G401 (cell line): ENCODE measurements around the gene TSPEAR. TPM values are rescaled to one million over a fixed set of nuclear protein-coding genes. Genes with fewer than 3 reads are reported as not detected.

Source experiments
- DNase-seq: peaks from one replicate; pipeline ENCODE4 v3.0.0-alpha.2; 2015; ENCODE audit warnings: low spot score
- in situ Hi-C: cut with HindIII; loops from 2 replicates; pipeline ENCODE4 v1.10.0; 2016; ENCODE audit warnings: low sequenced_read_pairs, mixed read lengths
- total RNA-seq: library from RNA; depleted of rRNA; stranded (reverse); fragments of >200 nt; shearing (Covaris generic); gene quantifications from 2 replicates; pipeline ENCODE4 v1.2.3, GENCODE V29; 2014

TSPEAR gene
- total RNA-seq, 1 experiment from 2014 or later, result not detected

DNA sequence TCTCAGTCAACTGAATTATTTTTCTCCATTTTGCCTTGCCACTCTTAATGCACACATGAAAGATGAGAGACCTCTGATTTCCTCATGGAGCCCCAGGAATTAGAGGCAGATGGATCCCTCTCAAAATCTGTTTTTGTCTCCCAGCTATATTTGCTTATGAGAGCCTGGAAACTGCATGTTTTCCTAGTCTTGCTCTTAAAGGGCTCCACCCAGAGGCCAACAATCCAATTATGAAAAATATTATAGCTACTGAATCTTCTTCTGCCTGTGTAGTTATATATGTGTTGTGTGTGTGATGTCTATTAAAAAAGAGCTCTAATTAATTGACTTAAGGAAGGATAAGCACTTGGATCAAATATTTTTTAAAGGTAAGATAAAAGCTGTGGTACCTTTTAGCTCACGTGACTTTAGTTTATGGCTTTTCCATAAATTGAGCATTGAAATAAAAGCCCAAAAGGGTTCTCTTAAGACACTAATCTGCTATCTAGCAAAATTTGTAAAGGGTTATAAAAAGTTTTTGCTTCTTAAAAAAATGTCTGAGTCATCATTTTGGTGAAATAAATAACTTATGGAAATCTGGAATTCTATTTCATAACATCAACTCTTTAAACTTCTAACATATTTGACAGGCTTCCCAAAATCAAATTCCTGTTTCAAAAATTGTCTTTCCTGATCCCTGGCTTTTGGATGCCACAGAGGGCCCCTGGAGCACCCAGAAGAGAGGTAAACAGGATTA lies 31.2 kb upstream of the TSPEAR start:
- DNase-seq, result no peak
- in situ Hi-C loops, result no loop called here

DNA sequence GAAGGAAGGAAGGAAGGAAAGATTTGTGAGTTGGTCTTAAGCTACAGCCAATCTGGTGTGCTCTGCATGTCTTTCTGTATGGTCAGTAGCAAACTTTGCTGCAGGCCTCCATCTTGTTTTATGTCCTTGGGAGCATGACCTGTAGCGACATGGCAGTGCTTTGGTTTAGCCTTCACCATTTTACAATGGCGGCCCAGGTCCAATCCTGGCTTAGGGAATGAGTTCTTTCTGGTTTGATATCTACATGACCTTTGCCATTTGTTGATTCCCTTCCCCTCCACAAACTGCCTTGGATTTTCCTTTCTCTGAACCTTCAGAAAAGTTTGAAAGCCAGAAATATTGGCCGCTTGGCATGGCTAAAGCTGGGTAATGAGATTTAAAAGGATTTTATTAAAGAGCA lies 30.5 kb upstream of the TSPEAR start:
- no peak for DNase-seq
- in situ Hi-C loops, result no loop called here

DNA sequence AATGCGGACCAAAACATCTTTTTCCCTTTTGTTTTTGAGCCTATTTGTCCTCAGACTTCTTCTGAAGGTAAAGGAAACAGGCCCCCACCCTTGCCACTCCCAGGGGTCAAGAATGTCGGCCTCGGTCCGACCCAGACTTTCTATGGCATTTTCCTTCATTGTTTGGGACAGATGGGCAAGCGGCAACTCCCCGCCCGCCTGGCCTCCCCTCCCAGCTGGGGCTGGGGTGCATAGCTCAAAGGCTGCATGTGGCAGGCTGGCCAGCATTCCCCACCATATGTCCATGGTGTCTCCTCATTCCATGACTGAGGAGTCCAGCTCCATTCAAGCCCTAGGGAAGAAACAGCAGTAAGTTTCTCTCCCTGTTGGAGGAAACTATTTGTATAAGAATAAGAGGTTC lies 29.4 kb upstream of the TSPEAR start:
- in situ Hi-C loops, result no loop called here
- DNase-seq, result no peak

DNA sequence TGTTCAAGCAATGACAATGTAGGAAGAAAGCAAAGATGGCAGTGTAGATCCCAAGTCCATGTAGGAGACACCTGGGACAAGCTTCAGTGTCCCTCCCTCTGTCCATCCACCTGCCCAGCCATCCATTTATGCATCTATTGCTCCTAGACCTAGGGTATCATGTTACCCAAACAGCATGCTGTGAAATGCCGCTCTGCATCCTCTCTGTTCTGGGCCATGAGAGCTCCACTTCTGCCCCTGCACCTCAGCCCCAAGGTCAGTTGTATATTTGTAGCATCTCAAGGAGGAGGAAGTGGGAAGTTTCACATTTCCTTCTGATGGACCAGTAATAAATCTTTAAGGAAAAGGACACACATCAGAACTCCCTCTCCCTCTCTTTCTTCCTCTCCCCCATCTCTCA lies 27.9 kb upstream of the TSPEAR start:
- in situ Hi-C loops, result no loop called here
- DNase-seq, result no peak

DNA sequence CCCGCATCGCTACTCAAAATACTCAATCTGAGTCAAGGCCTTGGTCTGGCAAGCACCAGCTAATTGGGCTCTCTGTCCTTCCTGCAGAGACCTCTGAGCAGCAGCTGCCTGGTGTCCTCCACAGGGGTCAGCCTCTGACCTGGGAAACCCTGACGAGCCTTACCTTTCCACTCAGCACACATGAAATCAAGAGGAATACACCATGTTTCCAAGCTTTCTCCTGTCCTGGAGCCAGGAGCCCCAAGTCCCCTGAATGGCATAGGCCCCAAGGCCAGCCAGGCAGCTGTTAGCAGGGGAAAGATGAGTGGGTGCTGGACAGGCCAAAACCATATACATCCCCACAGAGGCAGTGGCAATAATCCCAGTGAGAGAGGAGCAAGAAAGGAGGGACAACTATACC lies 27.2 kb upstream of the TSPEAR start:
- in situ Hi-C loops, result no loop called here

DNA sequence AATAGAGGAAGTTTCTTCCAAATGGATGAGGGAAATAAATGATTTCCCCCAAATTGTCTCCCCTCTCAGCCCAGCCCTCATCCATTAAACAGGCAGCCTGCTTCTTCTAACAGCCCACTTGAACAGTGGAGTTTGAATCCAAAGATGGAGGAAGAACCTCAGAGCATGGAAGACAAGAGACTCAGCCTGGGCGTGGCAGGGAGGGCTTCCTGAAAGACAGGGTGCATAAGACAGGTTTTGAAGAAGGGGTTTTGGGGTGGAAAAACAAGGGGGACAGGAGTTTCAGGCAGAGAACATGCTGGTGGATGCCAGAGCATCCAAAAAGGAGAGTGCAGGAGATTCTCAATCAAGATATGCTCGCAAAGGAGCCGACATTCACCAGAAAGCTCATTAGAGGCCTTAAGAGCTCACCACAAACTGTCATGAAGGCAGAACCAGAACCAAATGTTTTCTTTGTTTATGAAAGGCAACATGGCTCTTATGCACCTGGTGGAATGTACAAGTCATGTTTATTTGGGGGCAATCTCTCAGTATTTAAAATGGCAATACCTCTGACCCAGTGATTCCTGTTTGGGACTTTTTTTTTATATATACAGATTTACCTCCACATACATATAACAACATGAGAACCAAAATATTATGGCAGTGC lies 26.5 kb upstream of the TSPEAR start:
- no peak for DNase-seq
- in situ Hi-C loops, result no loop called here

More for the DNA sequence above, 27.2 kb upstream of the TSPEAR start:
- no peak for DNase-seq

DNA sequence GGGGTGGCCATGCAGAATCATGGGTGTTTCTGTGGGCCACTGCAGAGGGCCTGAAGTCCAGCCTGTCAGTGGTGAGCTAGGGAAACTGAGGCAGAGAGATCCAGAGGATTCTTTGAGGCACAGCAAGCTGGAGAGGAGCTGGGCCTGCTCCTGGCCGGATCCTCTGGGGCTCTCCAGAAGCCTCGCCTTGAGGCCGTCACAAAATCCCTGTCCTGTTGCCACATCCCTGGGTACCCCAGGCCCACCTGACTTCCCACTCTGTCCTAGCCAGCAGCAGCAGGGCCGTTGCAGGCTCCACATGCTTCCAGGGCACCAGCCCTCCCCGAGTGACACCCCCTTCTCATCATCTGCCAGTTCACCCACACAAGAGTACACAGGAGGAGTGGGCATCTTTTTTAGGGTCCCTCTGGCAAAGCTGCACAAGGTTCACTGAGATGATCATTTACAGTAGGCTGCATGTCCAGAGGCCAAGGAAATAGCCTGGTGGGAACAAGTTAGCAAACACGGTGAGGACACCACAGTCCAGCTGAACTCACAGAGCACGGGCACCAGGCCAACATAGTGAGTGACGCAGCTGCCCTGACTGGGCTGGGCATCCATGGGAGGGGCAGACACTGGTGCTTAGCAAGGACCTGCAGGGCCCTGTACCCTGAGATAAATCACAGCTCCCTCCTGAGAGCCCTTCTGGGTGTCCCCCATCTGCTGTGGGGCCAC lies 25.1 kb upstream of the TSPEAR start:
- in situ Hi-C loops, result no loop called here
- DNase-seq, result no peak

DNA sequence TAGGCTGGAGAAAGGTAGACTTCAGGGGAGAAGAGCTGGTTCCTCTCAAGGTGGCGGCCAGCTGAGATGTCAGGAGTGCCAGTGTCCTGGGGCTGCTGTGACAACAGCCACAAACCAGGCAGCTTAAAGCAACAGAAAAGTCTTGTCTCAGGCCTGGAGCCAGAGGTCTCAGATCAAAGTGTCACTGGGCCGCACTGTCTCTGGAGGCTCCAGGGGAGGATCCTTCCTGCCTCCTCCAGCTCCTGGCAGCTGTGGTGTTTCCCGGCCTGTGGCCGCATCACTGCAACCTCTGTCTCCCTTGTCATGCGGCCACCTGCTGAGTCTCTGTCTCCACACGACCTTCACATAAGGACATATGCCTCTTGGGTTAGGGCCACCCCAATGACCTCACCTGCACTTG lies 24.4 kb upstream of the TSPEAR start:
- in situ Hi-C loops, result no loop called here
- DNase-seq, result no peak

DNA sequence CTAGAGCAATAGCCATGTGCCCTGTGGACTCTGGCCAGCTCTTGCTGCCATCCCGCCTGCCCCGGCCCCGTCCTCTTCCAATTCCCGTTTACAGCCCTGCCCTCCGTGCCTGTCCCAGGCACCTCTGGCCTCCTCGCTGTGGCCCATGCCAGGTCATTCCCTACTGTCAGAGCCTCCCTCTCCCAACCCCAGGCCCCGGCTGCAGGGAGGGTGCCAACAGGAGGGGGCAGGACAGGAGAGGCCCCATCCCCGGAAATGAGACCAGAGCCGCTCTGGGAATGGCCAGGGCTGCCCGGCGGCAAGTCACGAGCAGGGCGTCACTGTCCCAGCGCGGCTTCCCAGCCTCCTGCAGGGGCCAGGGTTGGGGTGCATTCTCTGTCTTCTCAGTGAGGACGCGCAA lies 23.5 kb upstream of the TSPEAR start:
- in situ Hi-C loops, result no loop called here
- DNase-seq, result no peak

DNA sequence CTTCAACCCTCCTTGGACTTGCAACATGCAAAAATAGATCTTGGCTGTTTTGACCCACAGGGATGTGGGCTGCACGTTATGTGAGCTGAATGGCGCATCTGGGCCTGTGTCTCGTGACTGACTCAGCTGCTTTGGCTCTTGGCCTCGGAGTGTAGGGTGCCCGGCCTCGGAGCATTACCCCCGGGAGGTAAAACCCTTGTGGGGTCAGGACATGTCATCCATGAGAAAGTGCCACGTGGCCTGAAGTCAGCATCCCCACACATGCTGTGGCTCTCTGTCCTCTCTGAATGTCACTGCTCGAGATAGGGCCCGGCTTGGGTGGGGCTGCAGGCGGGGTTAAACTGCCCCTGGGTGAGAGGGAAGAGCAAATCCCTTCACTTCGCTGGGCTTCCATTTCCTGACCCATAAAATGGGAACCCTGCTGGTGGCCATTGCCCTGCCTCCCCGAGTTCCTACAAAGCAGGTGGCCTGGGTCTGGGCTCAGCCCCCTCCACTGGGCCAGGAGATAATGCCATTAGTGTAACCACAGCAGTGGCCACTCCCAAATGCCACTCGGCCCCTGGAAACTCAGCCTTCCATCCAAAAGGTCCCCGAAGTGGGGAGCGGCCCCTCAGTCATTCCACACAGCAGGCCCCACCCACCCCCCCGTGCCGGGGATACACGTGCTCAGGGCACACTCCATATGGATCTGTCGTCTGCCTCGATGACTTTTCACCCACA lies 22.8 kb upstream of the TSPEAR start:
- in situ Hi-C loops, result no loop called here
- DNase-seq, result no peak

DNA sequence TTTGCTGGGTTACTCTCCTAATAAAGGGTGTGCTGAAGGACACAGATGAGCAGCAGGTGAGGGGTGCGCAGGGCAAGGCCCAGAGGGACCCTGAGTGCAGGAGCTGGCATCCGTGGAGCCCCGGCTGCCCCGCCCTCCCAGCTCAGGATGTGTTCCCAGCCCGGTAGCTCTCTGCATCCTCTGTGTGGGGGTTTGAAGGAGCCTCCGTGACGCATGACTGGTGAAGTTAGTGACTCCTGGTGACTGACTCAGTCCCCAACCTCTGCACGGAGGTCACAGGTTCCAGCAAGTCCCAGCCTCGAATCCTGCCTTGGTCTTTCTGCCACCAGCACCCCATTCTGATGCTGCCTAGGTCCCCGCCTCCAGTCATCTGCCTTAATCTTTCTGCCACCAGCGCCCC lies 21.6 kb upstream of the TSPEAR start:
- in situ Hi-C loops, result no loop called here
- no peak for DNase-seq

DNA sequence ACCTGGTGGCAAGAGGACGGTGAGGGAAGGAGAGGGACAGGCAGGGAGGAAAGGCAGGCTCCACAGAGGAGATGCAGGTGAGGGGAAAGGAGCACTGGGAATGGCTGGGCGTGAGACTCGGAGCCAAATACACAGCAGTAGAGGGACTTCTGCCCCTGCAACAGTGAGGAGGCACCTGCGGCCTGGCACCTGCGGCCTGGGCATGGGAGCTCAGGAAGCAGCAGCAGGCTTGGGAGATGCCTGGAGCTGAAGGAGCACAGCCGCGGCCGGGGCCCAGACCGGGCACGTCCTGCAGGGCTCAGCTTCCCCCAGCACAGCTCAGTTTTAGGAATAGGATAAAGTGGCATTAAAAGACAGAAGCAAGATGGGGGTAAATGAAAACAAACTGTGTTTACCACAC lies 20.9 kb upstream of the TSPEAR start:
- in situ Hi-C loops, result no loop called here
- DNase-seq, result no peak

DNA sequence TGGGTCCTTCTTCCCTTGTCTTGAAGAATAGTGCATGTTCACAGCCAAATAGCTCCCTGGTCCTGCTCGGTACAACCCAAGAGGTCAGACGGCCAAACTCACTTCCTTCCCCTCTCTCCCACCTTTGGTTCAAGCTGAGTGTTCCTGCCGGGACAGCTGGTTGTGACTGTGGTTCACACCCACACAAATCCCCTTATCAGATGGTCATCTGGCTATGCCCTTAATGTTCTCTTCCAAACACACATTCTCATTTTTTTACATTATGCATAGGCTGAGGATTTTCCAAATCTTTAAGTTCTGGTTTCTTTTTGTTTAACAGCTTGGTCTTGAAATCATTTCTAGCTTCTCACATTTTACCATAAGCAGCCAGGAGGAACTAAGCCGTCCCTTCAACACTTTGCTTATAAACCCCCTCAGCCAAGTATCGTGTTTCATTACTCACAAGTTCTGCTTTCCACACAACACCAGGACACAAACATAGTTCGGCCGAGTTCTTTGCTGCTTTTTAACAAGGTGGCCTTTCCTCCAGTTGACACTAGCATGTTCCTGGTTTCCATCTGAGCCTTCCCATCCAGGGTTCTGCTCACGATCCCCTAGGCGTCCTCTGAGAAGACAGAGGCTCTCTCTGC lies 19.7 kb upstream of the TSPEAR start:
- DNase-seq, result no peak
- in situ Hi-C loops, result no loop called here

DNA sequence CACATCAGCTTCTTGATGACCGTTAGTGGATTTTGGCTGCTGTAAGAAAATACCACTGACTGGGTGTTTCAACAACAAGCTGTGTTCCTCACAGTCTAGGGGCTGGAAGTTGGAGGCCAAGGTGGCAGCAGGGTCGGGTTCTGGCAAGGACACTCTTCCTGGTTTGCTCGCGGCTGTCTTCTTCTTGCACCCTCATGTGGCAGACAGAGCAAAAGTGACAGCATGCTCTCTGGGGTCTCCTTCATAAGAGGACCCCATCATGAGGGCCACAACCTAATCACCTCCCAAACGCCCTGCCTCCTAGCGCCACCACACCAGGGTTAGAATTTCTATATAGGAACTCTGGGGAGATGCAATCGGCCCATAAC lies 18.6 kb upstream of the TSPEAR start:
- DNase-seq, result no peak

DNA sequence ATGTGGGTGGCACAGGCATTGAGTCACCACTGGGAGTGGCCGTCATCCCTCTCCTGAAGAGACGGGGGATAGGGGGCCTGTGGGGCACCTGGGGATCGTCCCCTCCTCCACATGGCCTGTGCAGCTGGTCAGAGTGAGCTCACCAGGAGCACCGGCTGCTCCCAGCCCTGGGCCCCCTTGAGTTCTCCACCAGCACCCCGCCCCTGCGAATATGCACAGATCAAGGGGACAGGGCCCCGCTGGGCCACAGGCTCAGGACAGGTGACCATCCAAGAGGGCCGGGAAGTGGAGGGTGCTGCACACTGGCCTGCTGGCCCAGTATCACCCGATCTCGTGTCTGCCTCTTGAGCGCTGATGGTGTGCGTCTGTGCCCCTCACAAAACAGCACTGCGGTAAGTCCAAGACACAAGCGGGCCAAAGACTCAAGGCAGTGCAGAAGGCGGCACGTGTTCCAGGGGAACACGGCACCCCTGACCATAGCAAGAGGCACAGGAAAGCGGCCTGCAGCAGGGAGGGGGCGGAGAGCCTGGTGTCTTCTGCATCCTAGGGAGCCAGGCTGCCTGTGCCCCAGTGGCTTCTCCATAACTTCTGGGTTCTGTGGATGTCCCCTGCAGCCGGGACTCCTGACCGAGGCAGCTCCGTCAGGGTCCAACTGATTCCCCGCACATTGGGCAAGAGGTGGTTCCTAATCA lies 18.1 kb upstream of the TSPEAR start:
- in situ Hi-C loops, result no loop called here
- DNase-seq, result no peak

More for the DNA sequence above, 18.6 kb upstream of the TSPEAR start:
- in situ Hi-C loops, result no loop called here

DNA sequence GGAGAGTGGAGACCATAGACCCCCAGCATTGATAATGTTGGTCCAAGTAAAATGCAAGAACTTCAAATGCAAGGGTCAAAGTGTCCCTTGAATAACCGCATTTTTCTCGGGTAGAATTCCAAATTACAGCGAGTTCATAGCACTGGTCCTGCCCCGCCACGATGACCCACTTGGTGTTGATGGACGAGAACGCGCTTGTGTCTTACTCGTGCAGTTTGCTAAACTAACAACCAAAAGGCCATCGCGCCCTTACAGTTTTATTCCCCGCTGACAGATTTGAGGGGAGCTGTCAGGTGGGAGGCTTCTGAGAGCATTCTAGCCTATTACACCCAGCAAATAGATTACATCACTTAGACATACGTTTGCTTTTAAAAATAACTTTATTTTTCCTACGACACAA lies 17.3 kb upstream of the TSPEAR start:
- in situ Hi-C loops, result no loop called here
- no peak for DNase-seq

DNA sequence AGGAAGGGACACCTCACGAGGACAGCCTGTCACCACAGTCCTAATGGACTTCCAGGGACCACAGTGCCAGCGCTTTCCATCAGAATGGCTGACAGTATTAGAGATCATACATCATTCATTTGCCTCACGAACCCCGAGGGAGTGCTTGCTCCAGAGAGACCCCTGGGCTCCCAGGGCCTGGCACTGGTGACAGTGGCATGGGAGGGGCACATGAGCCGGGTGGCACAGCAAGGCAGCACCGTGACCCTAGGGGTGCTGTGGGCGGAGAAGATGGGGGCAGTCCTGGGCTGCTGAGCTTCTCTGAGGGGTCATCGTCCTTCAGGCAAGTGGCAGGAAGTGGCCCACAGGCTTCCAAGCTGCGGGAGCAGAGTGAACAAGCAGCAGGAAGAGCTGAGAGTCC lies 16.4 kb upstream of the TSPEAR start:
- DNase-seq, result no peak
- in situ Hi-C loops, result no loop called here

DNA sequence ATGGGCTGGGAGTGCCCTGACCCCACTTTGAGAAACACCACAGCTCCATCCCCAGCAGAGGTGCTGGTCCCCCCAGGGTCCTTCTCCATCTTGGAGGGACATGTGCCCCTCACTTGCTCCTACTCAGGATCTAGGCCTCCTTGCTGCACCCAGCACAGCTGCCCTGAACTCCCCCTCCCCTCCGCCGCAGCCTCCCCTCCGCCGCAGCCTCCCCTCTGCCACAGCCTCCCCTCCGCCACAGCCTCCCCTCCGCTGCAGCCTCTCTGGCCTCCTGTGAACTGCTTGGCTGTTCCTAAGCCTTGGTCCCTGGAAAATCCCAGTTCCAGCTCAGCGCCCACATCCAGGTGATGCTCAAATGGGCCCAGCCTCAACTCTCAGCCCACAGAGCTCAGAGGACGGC lies 15.9 kb upstream of the TSPEAR start:
- no peak for DNase-seq
- in situ Hi-C loops, result no loop called here

DNA sequence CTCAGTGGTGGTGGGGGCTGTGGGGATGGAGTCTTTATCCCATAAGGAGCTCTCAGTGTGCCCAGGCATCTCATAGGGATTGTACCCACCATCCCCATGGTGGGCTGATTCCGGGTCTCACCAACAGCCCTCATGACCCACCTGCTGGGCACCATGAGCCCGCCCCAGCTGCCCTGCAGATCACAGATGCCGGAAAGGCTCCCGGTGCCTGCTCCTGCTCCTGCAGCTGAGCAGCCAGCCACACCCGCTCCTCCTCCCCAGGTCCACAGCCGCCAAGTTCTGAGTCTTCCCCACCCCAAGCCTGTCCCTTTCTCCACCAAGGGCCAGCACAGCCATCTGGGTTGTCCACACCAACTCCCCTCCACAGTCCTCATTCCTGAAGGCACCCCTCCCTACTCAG lies 15.5 kb upstream of the TSPEAR start:
- in situ Hi-C loops, result no loop called here
- DNase-seq, result no peak
